GM12878 (cell line): ENCODE measurements around the gene DENND4C. TPM values are rescaled to one million over a fixed set of nuclear protein-coding genes. Genes with fewer than 3 reads are reported as not detected.

Experiments used
- ATAC-seq: fragments of 200-7000 bp; cut with Tn5 transposase; 3 replicates; pipeline ENCODE4 v1.9.1; 2020; ENCODE audit warnings: mild to moderate bottlenecking, moderate library complexity
- BruUV-seq: library from RNA; stranded (reverse); fragments of 400-500 nt; replicated peaks from 2 replicates; lab custom pipeline; 2021; lab: Mats Ljungman, UMichigan
- CTCF ChIA-PET: fragments of 300-600 bp; sonication (Branson Sonifier 250); formaldehyde crosslinking; extraction: SDS; loops from one replicate; lab custom pipeline; 2021; ENCODE audit warnings: inconsistent platforms; lab: Yijun Ruan, JAX
- POLR2A ChIA-PET: fragments of 350-600 bp; formaldehyde crosslinking; extraction: SDS; loops from one replicate; lab custom pipeline; 2021; ENCODE audit warnings: inconsistent platforms; lab: Charles Lee
- RAD21 ChIA-PET: fragments of 300-600 bp; sonication (Branson Sonifier 250); formaldehyde crosslinking; loops from one replicate; lab custom pipeline; 2023; ENCODE audit warnings: antibody characterized with exemption; ENCODE audit not compliant: unreplicated experiment; lab: Charles Lee
- SMC1A ChIA-PET: fragments of 300-600 bp; sonication (Branson Sonifier 250); formaldehyde crosslinking; loops from one replicate; lab custom pipeline; 2023; ENCODE audit not compliant: unreplicated experiment, uncharacterized antibody; lab: Charles Lee
- DNase-seq: peaks from one replicate; pipeline ENCODE4 v3.0.0-alpha.2; 2011; ENCODE audit warnings: low read depth, low spot score
- FAIRE-seq: peaks from 3 replicates; lab custom pipeline; 2011; peaks lifted over from hg19 to GRCh38; lab: Jason Lieb, UNC
- H2AFZ ChIP-seq: 2 replicates; pipeline ENCODE4 v1.6.0; 2011; ENCODE audit warnings: low read depth, low read length, control low read depth; ENCODE audit not compliant: control insufficient read depth
- H3K27ac ChIP-seq: 2 replicates; pipeline ENCODE4 v1.5.1; 2011; ENCODE audit warnings: control low read depth; ENCODE audit not compliant: control insufficient read depth, insufficient read depth
- H3K27me3 ChIP-seq, 2 experiments: replicated peaks in 1 of 2; 2 replicates each; pipeline versions ENCODE4 v1.6.0 to v1.6.1; 2011; ENCODE audit warnings: low read length in 1 of 2; ENCODE audit not compliant: control insufficient read depth in 2 of 2, insufficient read depth in 2 of 2
- H3K36me3 ChIP-seq, 2 experiments: 2 replicates each; pipeline ENCODE4 v1.5.1; 2011; ENCODE audit warnings: low read length in 1 of 2; ENCODE audit not compliant: control insufficient read depth in 2 of 2, insufficient read depth in 2 of 2
- H3K4me1 ChIP-seq: 2 replicates; pipeline ENCODE4 v1.6.1; 2011; ENCODE audit warnings: mild to moderate bottlenecking, low read length, moderate library complexity, mixed read lengths; ENCODE audit not compliant: control insufficient read depth, insufficient read depth
- H3K4me2 ChIP-seq: 2 replicates; pipeline ENCODE4 v1.6.0; 2011; ENCODE audit warnings: control low read depth; ENCODE audit not compliant: control insufficient read depth, insufficient read depth
- H3K4me3 ChIP-seq: fragments of 200-600 bp; sonication (generic); 2 replicates; pipeline ENCODE4 v1.5.1; 2016
- H3K79me2 ChIP-seq: 2 replicates; pipeline ENCODE4 v1.6.0; 2011; ENCODE audit warnings: low read length; ENCODE audit not compliant: control insufficient read depth, insufficient read depth
- H3K9ac ChIP-seq: 2 replicates; pipeline ENCODE4 v1.8.0; 2011; ENCODE audit warnings: low read length, control low read depth, mixed read lengths; ENCODE audit not compliant: control insufficient read depth, insufficient read depth
- H3K9me3 ChIP-seq: replicated peaks from 3 replicates; pipeline ENCODE4 v1.5.1; 2011; ENCODE audit warnings: mild to moderate bottlenecking, low read length; ENCODE audit not compliant: control insufficient read depth, insufficient read depth
- H4K20me1 ChIP-seq: 2 replicates; pipeline ENCODE4 v1.6.0; 2011; ENCODE audit not compliant: control insufficient read depth, insufficient read depth
- FOS ChIP-seq: IDR thresholded peaks from 3 replicates; pipeline ENCODE4 v1.6.1; 2011; ENCODE audit warnings: borderline replicate concordance; ENCODE audit not compliant: insufficient read length; ENCODE audit errors: extremely low read depth
- KLF5 ChIP-seq: fragments of 450-650 bp; IDR thresholded peaks from 2 replicates; pipeline ENCODE4 v1.6.1; 2014; ENCODE audit warnings: mild to moderate bottlenecking; ENCODE audit not compliant: partially characterized antibody
- MXI1 ChIP-seq: fragments of 150-350 bp; IDR thresholded peaks from 2 replicates; pipeline ENCODE4 v1.6.1; 2011; ENCODE audit warnings: low read depth, mild to moderate bottlenecking, inconsistent platforms, low read length, improper control_type of control experiment
- SREBF1 ChIP-seq: IDR thresholded peaks from 2 replicates; pipeline ENCODE4 v1.6.1; 2012; ENCODE audit warnings: mild to moderate bottlenecking, low read length
- ZBTB11 ChIP-seq: fragments of 450-650 bp; formaldehyde crosslinking; IDR thresholded peaks from 2 replicates; pipeline ENCODE4 v1.5.0; 2022; ENCODE audit warnings: mild to moderate bottlenecking, missing genetic modification characterization
- ZBTB4 ChIP-seq: fragments of 450-650 bp; formaldehyde crosslinking; IDR thresholded peaks from 2 replicates; pipeline ENCODE4 v1.4.0; 2022; ENCODE audit warnings: mild to moderate bottlenecking, moderate library complexity
- ZNF217 ChIP-seq: fragments of 450-650 bp; IDR thresholded peaks from 2 replicates; pipeline ENCODE4 v1.6.1; 2017; ENCODE audit warnings: antibody characterized with exemption, mild to moderate bottlenecking
- ZNF592 ChIP-seq: fragments of 450-650 bp; IDR thresholded peaks from 2 replicates; pipeline ENCODE4 v1.6.1; 2017; ENCODE audit warnings: mild to moderate bottlenecking, moderate library complexity
- WGBS: methylation state at CpG from one replicate; pipeline ENCODE4 v1.1.6; 2016; ENCODE audit warnings: low lambda C conversion rate; ENCODE audit not compliant: insufficient replicate concordance, insufficient coverage; ENCODE audit errors: missing lambda C conversion rate; 5-methylcytosine and 5-hydroxymethylcytosine counted together
- in situ Hi-C: fragments of 300-500 bp; cut with MboI; formaldehyde crosslinking; loops from 9 replicates; pipeline ENCODE4 v1.14.3; 2018; ENCODE audit warnings: mixed read lengths
- intact Hi-C: fragments of 100-400 bp; cut with micrococcal nuclease; formaldehyde crosslinking; loops from one replicate; pipeline ENCODE4 v1.14.2; 2022; ENCODE audit not compliant: unreplicated experiment
- polyA plus RNA-seq, 11 experiments: library from polyadenylated mRNA; depleted of rRNA in 4 of 11; unstranded in 6 of 11; stranded (reverse) in 5 of 11; fragments of >200 nt; fragmentation: Nextera tagmentation in 4 of 11; fragmentation: Illumina TruSeq in 1 of 11; extraction: Ambion mirVana in 4 of 11; extraction: Trizol in 1 of 11; gene quantifications; 1 replicate in 1 of 11; 2 replicates in 10 of 11; pipeline versions ENCODE4 v1.2.1 to v1.2.3, GENCODE V29; 2011 to 2016; ENCODE audit warnings: inconsistent platforms in 2 of 11, missing spikeins in 2 of 11, low read depth in 1 of 11
- total RNA-seq, 4 experiments: library from RNA; depleted of rRNA in 3 of 4; stranded (reverse); fragments of >200 nt in 3 of 4; fragmentation: Illumina TruSeq in 1 of 4; extraction: Trizol in 1 of 4; gene quantifications; 2 replicates each; pipeline versions ENCODE4 v1.2.1 to v1.2.3, GENCODE V29; 2013 to 2021

Gene DENND4C
- total and polyA plus RNA-seq, 10 of the 15 experiments (the other 5 are each of a cell fraction or from before 2014, with no cell fraction given), result 8.2 to 49.3 (median 24.7) TPM

GRCh38 chr9:19283072-19283710 is 52.7 kb downstream of the DENND4C start:
- ChIA-PET RAD21 (interaction anchor here (1.8 kb wide), 1 partner anchor 50 kb away, joined by 5 read pairs; no protein-coding TSS in a partner anchor), SMC1A (interaction anchor here (0.6 kb wide), 1 partner anchor 50 kb away, joined by 3 read pairs; no protein-coding TSS in a partner anchor), POLR2A (interaction anchor here (0.6 to 0.7 kb wide), 2 partner anchors 34 to 38 kb away, joined by 3 to 7 read pairs; no protein-coding TSS in a partner anchor), CTCF (interaction anchor here (1.0 to 1.9 kb wide), 3 partner anchors 50 to 182 kb away, joined by 3 to 4 read pairs (median 4); no protein-coding TSS in a partner anchor)
- Histone ChIP-seq H3K9ac (no peak overlapping the region), H3K79me2 (peaks cover 15% of the 10 kb centered on the region), H3K4me3 (no peak overlapping the region), H3K27ac (no peak overlapping the region), H3K9me3 (no peaks in the 10 kb centered on the region), H2AFZ (no peak overlapping the region), H3K36me3 (peaks cover 0 to 3% of the 10 kb centered on the region in 2 experiments; a peak in 2 of 4 replicates), H3K27me3 (no peaks in the 10 kb centered on the region), H3K4me1 (no peaks in the 10 kb centered on the region), H3K4me2 (no peak overlapping the region), H4K20me1 (no peaks in the 10 kb centered on the region)
- 91% methylated on average over 3 of the region's 5 CpGs for WGBS
- TF ChIP-seq MXI1 (no peak), FOS (no peak), SREBF1 (no peak), ZBTB4 (CRISPR knock-in tag) (no peak), ZBTB11 (CRISPR knock-in tag) (no peak), ZNF217 (no peak), KLF5 (no peak), ZNF592 (no peak)
- DNase-seq (no peak), ATAC-seq (no peak), FAIRE-seq (no peak)
- in situ Hi-C loops, result no loop called here
- intact Hi-C loops, result no loop called here
- BruUV-seq, result no TSS peak
